ENCODE data around the gene L3HYPDH.

DNA sequence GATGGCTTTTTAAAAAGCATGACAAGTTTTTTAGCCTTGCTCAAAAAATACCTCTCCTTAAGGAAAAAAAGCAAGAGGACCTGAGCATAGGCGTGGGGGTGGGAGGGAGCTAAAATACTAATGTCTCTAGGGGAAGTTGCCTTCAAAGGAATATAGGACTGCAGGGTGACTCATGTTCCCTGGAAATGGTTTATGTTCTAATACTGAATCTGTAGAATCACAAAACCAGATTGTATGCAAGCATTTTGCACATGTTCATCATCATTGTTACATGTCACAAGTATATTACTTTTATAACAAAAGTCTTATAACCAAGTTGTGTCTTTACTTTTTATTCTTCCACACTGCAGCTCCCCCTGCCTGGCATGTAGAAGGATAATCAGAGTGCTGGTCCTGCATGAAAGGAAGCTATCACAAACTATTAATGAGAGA lies 55.6 kb downstream of the L3HYPDH start:
- TF ChIP-seq EZH2 (IDR thresholded peaks at IDR 0.05; ENCODE audit: borderline replicate concordance, insufficient read depth, low read length, poor library complexity, severe bottlenecking) (no peak), RAD21 (conservative IDR thresholded peaks at IDR 0.05) (no peak), TAF1 (IDR thresholded peaks at IDR 0.05; ENCODE audit: low read depth) (no peak), EP300 (conservative IDR thresholded peaks at IDR 0.05; ENCODE audit: poor library complexity, severe bottlenecking) (no peak), POLR2AphosphoS5 (IDR thresholded peaks at IDR 0.05) (no peak), MXI1 (conservative IDR thresholded peaks at IDR 0.05; ENCODE audit: poor library complexity, severe bottlenecking) (no peak)
- TF ChIP-seq, protein P1, sequence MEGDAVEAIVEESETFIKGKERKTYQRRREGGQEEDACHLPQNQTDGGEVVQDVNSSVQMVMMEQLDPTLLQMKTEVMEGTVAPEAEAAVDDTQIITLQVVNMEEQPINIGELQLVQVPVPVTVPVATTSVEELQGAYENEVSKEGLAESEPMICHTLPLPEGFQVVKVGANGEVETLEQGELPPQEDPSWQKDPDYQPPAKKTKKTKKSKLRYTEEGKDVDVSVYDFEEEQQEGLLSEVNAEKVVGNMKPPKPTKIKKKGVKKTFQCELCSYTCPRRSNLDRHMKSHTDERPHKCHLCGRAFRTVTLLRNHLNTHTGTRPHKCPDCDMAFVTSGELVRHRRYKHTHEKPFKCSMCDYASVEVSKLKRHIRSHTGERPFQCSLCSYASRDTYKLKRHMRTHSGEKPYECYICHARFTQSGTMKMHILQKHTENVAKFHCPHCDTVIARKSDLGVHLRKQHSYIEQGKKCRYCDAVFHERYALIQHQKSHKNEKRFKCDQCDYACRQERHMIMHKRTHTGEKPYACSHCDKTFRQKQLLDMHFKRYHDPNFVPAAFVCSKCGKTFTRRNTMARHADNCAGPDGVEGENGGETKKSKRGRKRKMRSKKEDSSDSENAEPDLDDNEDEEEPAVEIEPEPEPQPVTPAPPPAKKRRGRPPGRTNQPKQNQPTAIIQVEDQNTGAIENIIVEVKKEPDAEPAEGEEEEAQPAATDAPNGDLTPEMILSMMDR (IDR thresholded peaks at IDR 0.05; ENCODE audit: poor library complexity, severe bottlenecking): no peak
- TF ChIP-seq, protein P2, sequence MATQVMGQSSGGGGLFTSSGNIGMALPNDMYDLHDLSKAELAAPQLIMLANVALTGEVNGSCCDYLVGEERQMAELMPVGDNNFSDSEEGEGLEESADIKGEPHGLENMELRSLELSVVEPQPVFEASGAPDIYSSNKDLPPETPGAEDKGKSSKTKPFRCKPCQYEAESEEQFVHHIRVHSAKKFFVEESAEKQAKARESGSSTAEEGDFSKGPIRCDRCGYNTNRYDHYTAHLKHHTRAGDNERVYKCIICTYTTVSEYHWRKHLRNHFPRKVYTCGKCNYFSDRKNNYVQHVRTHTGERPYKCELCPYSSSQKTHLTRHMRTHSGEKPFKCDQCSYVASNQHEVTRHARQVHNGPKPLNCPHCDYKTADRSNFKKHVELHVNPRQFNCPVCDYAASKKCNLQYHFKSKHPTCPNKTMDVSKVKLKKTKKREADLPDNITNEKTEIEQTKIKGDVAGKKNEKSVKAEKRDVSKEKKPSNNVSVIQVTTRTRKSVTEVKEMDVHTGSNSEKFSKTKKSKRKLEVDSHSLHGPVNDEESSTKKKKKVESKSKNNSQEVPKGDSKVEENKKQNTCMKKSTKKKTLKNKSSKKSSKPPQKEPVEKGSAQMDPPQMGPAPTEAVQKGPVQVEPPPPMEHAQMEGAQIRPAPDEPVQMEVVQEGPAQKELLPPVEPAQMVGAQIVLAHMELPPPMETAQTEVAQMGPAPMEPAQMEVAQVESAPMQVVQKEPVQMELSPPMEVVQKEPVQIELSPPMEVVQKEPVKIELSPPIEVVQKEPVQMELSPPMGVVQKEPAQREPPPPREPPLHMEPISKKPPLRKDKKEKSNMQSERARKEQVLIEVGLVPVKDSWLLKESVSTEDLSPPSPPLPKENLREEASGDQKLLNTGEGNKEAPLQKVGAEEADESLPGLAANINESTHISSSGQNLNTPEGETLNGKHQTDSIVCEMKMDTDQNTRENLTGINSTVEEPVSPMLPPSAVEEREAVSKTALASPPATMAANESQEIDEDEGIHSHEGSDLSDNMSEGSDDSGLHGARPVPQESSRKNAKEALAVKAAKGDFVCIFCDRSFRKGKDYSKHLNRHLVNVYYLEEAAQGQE (IDR thresholded peaks at IDR 0.05; ENCODE audit: borderline replicate concordance): no peak
